Measurements from ENCODE around the gene CD93.

DNA sequence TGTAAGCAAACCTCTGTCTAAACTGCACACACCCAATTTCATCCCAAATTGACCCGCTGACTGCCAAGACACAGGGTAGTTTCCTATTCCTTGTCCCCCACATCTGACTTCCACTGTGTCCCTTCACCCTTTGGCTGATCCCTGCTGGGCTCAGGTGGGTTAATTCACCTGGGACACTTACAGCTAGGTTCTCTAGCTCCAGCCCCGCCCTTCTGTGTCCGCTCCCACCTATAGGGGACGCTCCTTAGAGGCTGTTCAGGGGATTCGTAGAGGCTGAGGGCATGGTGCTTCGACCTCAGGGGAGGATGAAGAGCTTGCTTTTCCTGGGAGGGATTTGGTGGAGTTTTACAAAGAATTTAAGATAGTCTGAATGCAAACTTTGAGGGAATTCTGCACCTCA lies 4.0 kb upstream of the CD93 start:
- TF ChIP-seq RAD21 (IDR thresholded peaks at IDR 0.05): no peak
- TF ChIP-seq, protein P1, sequence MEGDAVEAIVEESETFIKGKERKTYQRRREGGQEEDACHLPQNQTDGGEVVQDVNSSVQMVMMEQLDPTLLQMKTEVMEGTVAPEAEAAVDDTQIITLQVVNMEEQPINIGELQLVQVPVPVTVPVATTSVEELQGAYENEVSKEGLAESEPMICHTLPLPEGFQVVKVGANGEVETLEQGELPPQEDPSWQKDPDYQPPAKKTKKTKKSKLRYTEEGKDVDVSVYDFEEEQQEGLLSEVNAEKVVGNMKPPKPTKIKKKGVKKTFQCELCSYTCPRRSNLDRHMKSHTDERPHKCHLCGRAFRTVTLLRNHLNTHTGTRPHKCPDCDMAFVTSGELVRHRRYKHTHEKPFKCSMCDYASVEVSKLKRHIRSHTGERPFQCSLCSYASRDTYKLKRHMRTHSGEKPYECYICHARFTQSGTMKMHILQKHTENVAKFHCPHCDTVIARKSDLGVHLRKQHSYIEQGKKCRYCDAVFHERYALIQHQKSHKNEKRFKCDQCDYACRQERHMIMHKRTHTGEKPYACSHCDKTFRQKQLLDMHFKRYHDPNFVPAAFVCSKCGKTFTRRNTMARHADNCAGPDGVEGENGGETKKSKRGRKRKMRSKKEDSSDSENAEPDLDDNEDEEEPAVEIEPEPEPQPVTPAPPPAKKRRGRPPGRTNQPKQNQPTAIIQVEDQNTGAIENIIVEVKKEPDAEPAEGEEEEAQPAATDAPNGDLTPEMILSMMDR (IDR thresholded peaks at IDR 0.05; ENCODE audit: low read depth, low read length, missing input control): no peak
- TF ChIP-seq, protein P2, sequence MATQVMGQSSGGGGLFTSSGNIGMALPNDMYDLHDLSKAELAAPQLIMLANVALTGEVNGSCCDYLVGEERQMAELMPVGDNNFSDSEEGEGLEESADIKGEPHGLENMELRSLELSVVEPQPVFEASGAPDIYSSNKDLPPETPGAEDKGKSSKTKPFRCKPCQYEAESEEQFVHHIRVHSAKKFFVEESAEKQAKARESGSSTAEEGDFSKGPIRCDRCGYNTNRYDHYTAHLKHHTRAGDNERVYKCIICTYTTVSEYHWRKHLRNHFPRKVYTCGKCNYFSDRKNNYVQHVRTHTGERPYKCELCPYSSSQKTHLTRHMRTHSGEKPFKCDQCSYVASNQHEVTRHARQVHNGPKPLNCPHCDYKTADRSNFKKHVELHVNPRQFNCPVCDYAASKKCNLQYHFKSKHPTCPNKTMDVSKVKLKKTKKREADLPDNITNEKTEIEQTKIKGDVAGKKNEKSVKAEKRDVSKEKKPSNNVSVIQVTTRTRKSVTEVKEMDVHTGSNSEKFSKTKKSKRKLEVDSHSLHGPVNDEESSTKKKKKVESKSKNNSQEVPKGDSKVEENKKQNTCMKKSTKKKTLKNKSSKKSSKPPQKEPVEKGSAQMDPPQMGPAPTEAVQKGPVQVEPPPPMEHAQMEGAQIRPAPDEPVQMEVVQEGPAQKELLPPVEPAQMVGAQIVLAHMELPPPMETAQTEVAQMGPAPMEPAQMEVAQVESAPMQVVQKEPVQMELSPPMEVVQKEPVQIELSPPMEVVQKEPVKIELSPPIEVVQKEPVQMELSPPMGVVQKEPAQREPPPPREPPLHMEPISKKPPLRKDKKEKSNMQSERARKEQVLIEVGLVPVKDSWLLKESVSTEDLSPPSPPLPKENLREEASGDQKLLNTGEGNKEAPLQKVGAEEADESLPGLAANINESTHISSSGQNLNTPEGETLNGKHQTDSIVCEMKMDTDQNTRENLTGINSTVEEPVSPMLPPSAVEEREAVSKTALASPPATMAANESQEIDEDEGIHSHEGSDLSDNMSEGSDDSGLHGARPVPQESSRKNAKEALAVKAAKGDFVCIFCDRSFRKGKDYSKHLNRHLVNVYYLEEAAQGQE (IDR thresholded peaks at IDR 0.05): no peak
- TF ChIP-seq TAF1 (conservative IDR thresholded peaks at IDR 0.05): no peak
- TF ChIP-seq FOXA1 (IDR thresholded peaks at IDR 0.05): no peak
- no peak for TF ChIP-seq YY1 (IDR thresholded peaks at IDR 0.05)
- TF ChIP-seq, protein P3, sequence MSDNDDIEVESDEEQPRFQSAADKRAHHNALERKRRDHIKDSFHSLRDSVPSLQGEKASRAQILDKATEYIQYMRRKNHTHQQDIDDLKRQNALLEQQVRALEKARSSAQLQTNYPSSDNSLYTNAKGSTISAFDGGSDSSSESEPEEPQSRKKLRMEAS (IDR thresholded peaks at IDR 0.05): no peak
- TF ChIP-seq, protein P4, sequence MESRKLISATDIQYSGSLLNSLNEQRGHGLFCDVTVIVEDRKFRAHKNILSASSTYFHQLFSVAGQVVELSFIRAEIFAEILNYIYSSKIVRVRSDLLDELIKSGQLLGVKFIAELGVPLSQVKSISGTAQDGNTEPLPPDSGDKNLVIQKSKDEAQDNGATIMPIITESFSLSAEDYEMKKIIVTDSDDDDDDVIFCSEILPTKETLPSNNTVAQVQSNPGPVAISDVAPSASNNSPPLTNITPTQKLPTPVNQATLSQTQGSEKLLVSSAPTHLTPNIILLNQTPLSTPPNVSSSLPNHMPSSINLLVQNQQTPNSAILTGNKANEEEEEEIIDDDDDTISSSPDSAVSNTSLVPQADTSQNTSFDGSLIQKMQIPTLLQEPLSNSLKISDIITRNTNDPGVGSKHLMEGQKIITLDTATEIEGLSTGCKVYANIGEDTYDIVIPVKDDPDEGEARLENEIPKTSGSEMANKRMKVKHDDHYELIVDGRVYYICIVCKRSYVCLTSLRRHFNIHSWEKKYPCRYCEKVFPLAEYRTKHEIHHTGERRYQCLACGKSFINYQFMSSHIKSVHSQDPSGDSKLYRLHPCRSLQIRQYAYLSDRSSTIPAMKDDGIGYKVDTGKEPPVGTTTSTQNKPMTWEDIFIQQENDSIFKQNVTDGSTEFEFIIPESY (IDR thresholded peaks at IDR 0.05): no peak
- TF ChIP-seq SP1 (IDR thresholded peaks at IDR 0.05): no peak
- TF ChIP-seq EGR1 (IDR thresholded peaks at IDR 0.05; ENCODE audit: low read depth in 2 of 2): no peak
